CD4-positive, alpha-beta T cell treated with Interleukin-1 beta for 1 hour (primary cell): ENCODE measurements around the gene ADGRG6.
"Not testable (repeated sequence)": the region's sequence is repeated elsewhere in the genome, so short reads cannot be mapped to it uniquely, and the experiment has no call there.

Experiments used
- DNase-seq, 2 donors: peaks; one replicate each; pipeline ENCODE4 v3.0.0-alpha.2; 2020 to 2022

ADGRG6 gene

DNA sequence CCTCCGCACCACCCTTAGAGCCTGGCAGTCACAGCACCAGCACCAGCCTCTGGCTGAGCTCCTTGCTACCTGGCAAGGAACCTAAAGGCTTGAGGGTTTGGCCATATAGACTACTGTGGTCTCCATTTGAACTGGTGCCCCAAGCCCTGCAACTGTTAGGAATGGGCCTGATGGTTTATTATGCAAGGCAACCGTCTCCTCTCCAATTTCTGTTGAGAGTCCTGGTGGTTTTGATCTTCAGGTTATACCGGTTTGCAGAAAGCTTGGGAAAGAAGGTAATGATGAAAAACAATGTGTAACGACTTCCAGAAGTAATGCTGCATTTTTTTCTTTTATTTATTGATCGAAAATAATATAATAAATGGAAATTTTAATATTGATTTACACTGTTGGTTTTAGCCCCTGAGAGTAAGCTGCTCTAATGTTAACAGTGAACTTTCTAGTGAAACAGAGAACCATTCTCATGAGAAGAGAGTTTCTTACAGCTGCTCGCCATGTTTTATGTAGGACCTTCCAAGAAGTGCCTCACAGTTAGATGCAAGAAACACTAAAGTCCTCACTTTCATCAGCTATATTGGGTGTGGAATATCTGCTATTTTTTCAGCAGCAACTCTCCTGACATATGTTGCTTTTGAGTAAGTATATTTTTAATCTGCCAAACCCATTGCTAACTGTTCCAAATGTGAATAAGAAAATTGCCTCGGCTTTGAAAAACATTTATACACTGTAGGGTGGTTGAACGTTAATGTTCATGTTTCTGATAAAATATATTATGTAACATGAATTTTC, 112.8 kb downstream of the ADGRG6 start:
- DNase-seq, result no peak

DNA sequence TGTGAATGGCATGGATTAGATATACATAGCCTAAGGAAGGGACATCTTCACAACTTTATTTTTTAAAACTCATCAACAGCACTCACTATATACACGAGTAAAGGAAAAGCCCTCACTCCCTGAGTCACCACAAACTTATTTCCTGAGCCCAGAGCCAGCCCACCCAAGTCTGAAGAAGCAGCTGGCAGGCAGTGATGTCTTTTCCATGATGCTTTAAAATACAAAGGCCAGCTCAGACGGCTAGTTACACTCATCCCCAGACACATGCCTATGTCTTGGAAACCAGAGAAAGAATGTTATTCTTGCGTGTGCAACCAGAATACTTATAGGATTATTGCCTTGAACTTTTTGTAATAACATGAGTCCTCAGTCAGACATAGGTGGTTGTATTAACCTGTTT, 114.4 kb downstream of the ADGRG6 start:
- no peak for DNase-seq

DNA sequence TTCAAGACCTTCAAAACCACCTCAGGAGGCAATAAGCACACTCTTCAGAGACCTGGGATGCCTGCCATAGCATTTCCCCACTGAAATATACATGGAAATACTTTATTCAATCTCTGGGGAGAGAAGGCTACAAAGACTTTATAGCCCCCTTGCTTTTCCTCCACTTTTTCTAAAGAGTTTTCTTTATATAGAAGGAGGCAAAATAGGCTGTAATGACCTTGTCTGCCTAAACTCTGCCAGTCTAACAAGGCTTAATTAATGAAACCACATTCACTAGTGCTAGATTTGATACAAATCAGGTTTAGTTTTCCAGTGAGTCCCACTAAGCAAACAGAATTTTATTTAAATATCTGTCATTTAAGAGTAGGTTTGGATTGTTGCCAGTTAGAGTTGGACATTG, 114.9 kb downstream of the ADGRG6 start:
- no peak for DNase-seq

DNA sequence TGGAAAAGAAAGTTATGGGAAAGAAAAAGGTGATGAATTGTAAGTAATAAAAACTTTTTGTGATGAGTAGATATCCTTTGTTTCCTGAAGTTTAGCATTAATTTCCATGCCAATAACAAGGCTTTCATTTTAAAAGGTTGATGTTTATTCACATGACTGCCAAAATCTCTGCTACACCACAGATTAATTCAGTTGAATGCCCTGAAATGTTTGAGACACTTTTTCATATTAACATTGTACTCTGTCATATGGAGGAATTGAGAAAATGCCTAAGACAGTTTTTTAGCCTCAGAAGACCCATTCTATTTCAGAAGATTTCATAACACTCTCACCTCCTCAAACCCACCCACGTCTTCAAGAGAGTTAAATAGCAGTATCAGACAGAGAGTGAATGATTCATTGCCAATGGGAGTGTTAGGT, 115.5 kb downstream of the ADGRG6 start:
- no peak for DNase-seq

DNA sequence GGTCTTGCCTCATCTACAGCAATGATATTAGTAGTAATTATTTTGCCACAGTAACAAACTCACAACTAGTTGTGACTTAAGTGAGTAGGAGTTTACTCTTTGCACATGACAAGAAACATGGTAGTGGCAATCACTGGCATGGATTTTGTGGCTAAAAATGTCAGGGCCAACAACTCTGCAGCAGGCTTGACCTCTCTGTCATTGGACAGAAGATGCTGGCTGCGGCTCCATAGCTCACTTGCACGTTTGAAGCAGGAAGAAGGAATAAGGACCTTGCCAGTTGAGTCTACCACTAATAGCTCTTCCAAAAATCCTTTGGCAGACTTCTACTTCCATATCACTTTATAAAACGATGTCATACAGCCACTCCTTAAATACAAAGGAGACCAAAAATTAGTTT, 117.3 kb downstream of the ADGRG6 start:
- no peak for DNase-seq

DNA sequence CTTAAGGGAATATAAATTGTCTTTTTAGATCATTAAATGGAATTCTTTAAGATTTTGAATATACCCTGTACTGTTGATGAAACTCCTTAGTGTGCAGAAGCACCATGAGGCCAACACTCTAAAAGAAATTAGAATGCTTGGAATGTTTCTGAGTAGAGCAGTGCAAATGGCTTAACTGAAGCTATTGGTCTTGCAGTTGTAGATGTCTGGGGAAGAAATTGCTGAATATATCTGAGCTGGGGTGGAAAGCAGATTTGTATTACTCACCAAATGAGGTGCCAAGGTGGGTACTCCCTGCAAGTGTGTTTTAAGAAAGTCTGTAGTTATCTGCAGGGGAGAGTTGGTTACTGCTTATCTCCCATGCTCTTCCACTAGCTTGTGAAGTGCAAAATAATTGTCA, 119.0 kb downstream of the ADGRG6 start:
- DNase-seq, result no peak

DNA sequence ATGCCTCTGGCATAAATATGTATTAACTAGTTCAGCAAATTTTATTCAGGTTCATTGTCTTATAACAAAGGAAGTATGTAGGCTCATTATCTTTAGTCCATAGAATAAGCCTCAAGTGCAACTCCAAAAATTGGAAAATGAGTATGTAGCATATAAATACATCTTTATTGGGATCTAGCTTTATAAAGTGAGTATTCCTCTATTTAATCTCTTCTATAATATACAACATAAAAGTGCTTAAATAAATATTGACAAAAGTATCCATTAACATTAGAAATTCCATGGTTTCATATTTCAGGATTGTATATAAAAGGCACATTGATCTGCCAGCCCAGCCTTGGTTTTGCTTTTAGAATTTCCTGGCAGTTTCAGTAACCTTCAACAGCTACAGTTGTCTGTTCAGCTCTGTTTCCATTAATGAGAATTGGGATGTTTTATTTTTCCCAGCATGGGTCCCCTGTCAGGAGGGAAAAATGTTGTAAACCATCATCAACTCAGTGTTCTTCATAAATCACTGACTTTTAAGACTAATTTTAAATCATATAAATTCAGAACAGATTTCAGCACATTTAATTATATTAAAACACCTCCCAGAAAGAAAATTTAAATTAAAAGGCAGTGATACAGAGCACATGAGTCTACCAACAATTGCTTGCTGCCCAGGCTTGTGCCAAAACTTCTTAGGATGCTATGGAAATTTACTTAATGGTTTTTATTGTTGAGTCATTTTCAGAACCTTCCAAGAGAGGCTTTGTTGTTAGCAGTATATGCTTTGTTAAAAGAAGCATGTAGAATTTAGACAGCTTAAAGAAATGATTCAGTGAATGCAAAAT, 119.7 kb downstream of the ADGRG6 start:
- DNase-seq, result no peak

DNA sequence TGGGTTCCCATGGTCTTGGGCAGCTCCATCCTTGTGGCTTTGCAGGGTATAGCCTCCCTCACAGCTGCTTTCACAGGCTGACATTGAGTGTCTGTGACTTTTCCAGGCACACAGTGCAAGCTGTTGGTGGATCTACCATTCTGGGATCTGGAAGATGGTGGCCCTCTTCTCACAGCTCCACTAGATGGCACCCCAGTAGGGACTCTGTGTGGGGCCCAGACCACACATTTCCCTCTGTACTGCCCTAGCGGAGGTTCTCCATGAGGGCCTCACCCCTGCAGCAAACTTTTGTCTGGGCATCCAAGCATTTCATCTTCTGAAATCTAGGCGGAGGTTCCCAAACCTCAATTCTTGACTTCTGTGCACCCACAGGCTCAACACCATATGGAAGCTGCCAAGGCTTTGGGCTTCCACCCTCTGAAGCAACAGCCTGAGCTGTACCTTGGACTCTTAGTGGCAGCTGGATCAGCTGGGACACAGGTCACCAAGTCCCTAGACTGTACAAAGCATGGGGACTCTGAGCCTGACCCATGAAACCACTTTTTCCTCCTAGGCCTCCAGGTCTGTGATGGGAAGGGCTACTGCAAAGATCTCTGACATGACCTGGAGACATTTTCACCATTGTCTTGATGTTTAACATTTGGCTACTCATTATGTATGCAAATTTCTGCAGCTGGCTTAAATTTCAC, 124.8 kb downstream of the ADGRG6 start:
- DNase-seq, result not testable (repeated sequence)

DNA sequence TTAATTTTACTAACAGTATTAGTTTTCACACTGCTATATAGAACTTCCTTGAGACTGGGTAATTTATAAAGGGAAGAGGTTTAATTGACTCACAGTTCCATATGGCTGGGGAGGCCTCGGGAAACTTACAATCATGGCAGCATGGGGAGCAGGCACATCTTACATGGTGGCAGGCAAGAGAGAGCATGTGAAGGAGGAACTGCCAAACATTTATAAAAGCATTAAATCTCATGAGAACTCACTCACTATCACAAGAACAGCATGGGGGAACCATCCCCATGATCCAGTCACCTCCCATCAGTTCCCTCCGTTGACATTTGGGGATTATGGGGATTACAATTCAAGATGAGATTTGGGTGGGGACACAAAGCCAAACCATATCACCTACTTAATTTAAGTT, 126.7 kb downstream of the ADGRG6 start:
- not testable (repeated sequence) for DNase-seq

DNA sequence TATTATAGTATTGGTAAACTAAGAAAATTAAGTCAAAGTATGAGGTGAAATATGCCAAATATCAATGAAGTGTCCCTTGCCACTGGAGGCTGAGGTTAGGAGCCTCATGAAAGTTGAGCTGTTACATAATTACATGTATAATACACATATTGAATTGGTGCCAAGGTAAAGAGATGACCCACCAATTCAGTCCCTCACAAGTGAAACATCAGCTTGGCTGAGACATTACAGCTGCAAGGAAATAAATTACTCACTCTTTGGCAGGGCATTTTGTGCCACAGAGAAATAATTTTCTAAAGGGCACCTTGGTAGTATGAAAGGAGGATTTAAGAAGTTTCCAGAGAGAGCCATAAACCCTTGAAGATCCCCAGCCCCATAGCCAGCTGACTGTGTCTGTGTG, 127.4 kb downstream of the ADGRG6 start:
- no peak for DNase-seq

DNA sequence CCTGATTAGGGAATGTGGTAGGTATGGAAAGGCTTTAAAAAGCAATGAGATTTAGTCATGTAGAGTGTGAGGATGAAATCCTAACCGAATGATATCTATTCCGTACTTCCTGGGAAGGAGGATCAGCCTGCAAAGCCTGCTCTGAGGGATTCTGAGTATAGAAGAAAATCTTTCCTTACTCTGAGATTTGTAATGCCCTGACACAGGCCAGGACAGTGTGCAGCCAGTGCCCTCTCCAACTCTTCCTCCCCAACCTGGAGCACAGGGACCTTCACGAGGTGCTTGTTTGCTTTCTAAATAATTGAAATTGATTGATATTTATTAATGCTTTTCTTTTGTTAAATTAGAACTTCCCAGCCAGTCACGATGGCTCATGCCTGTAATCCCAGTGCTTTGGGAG, 131.6 kb downstream of the ADGRG6 start:
- DNase-seq, result no peak

DNA sequence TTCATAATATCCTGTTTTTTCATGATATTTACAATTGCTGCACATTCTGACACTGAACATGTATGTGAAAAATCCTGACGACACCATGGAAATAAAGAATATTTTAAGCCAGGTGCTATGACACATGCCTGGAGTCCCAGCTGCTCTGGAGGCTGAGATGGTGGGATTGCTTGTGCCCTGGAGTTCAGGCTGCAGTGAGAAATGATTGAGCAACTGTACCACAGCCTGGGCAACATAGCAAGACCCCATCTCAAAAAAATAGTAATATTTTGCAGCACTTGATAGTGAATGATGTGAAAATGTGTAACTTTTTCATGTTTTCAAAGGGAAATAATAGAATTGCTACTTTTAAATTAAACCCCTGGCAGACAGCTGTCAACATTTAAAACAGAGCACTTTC, 137.1 kb downstream of the ADGRG6 start:
- no peak for DNase-seq

DNA sequence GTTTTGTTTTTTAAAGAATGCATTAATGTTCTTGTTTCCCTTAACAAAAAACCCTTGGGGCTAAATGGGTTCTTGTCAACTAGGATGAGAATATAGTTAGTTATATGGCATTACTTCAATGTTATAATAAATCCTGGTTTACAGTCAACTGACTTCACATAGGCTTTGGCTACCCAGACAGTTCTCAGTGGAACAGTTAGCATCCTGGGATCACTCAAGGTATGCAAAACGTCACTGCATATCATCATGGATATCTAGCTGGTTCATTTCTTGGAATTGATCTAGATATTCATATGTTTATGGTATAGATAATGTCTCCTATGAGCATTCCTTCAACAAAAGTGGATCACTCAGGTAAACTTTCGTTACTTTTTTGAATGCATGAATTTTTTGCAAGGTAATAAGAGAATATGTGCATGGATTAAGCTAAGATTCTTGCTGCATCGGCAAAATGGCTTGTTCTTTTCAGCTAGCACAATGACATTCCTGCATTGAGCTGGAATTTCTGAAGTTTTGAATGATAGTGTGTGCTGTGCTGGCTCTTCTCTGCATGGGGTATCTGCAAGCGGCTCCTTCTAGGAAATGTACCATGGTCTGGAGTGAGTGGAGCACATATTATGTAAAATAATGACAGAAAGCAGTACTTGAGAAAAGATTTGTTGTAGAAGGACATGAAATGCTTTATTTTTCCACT, 138.9 kb downstream of the ADGRG6 start:
- DNase-seq, result no peak

DNA sequence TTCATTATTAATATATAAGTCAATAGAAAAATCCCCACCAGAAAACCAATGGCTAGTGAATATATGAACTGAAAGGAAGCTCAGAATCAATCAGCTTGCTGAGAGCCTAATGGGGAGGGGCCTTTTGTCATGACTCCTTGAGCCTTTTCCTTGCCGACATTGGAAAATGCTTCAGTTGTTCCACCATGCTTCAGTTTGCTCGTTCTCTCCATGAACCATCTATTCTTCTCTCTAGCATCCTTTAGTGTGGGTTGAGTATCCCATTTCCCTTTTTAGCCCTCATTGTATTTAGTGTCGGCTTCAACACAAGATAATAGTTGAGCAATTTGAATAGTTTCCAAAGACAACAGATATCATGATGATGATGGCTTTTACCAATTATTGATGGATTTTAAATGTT, 139.9 kb downstream of the ADGRG6 start:
- no peak for DNase-seq

DNA sequence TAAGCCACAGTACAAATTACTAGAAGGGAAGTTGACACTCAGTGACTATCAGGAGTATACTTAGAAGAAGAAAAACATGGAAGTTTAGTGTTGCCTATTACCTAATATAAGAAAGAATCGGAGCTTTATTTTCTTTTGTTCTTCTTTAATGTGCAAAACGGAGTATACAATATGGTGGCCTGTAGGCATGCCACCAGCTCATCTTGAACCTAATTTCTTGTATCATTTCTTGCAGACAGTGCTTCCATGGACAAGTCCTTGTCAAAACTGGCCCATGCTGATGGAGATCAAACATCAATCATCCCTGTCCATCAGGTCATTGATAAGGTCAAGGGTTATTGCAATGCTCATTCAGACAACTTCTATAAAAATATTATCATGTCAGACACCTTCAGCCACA, 141.3 kb downstream of the ADGRG6 start:
- no peak for DNase-seq

DNA sequence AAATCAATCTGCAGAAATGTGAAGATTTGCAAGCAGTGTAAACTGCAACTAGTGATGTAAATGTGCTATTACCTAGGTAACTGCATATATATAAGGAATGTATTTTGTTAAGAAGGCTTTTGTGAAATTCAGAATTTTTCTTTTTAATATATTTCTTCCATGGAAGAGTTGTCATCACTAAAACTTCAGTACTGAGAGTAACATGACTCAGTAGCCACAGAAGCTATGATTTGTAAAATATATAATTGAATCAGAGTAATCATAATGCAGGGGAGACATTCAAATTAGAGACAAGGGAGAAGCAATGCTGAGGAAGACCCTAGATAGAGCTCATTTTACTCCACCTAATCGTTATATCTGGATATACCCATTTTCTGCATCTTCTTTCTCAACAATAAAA, 141.7 kb downstream of the ADGRG6 start:
- no peak for DNase-seq

DNA sequence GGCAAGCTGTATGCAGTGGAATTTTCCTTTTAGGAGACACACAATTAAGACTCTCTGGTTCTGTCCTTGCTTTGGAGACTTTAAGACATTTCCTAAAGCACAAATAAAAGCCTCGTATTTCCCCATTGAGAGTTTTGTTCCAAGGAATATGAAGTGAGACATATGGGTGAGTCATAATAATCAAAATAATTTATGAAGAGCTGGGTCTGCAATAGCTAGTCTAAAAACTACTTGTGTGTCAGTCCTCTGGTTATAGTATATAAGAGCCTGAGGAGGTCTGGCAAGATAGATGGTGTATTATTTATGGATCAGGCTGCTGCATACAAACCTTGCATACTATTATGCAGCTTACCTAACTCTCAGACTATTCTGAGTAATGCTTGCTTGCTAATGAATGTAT, 142.6 kb downstream of the ADGRG6 start:
- no peak for DNase-seq

DNA sequence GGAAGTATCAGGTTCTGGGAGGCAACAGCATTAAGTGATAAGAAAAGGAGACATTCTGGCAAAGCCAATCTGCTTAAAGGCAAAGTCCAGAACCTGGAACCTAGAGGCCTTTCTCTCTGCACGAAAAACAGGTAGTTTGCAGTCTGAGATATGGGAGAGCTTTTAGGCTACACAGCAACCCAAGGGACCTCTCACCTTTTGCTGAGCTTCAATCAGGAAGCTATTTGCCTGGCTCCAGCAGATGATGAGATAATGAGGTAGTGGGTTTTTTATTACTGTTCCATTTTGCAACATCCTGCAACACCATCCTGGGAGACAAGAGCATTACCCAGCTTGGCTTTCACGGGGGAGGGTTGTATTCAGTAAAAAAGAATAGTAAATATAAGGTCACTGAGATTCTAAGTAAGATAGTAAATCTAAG, 143.1 kb downstream of the ADGRG6 start:
- no peak for DNase-seq

DNA sequence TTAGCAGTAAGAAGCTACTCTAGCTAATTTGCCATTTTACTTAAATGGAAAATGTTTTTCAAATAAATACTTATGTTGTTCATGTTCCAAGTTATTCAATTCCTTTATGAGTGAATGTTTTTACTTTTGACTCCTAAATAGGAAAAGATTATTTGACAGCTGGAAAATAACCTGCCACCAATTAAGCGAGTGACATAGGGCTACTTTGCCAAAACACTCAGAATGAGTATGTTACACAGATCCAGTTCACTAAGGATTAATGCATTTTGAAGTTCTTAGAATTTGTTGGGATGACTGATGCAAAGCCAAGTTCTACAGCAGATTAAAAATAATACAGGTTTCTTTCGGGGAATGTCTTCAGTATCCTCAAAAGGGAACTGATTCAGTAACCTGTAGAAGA, 144.4 kb downstream of the ADGRG6 start:
- no peak for DNase-seq

DNA sequence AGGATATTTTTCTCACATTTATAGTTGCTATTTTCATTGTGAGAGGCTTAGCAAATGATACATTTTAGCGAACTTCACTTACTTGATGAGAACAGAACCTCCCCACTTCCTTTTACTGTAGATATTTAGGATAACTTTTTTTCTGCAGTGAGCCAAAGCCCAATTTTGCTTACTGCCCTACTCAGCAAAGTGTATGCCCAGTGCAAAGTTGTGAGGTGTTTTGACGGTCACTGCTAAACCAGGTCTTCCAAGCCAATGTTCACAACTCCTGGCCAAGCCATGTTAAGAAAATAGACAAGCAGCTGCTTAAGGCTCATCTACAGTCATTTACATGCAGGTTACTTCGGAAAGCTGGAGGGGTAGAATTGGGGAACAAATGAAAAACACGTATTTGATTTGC, 144.8 kb downstream of the ADGRG6 start:
- DNase-seq, result no peak

DNA sequence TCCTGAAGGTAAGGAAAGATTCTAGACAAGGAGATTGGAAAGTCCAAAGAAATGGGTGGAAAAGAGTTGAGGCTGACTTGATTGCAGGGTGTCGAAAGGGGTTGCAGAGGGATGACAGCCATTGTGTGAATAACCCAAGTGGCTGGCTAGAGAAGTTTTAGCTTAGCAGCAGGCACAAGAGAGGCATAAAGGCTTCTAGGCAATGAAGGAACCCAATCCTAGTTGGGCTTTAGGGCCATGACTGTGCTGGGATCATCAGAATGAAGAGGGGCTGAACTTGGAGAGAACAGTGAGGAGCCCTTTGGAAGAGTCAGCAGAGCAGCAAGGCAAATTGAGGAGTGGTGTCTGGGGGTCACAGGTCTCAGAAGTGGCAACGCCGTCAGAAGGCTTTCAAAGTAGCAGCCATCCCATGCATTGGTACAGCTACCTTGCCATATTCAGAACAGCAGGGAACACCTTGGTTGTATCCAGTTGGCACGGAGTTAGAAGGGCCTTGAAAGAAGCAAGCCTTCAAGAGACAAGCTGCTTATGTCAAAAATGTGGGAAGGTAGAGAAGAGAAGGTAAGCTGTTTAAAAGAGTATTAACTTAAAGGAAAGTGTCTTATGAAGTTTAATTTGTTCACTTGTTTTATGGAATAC, 146.4 kb downstream of the ADGRG6 start:
- no peak for DNase-seq

DNA sequence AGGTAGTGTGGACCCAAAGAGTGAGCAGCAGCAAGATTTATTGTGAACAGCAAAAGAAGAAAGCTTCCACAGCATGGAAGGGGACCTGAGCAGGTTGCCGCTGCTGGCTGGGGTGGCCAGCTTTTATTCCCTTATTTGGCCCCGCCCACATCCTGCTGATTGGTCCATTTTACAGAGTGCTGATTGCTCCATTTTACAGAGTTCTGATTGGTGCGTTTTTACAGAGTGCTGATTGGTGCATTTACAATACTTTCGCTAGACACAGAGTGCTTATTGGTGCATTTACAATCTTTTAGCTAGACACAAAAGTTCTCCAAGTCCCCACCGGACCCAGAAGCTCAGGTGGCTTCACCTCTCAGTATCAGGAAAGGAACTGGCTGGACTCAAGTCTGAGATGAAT, 149.0 kb downstream of the ADGRG6 start:
- DNase-seq, result not testable (repeated sequence)

DNA sequence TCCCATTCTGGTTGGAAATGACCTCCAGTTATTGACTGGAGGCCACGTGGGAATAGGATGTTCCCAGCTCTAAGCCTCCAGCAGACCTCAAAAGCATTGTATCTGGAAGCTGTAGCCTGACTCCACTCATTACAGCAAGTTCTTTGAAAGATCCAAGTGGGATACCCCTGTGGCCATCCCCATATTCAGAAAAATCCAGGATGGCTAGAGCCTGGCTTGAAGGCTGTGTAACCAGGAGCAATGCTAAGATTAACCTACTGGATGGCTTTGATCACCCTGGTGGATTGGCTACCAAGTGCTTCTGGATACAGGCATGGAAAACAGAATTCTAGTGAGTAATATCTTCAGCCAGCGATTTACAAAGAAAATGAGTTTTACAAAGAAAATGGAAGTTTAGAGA, 151.2 kb downstream of the ADGRG6 start:
- no peak for DNase-seq
